Measurements from ENCODE around the gene SSTR4. TPM values are rescaled to one million over a fixed set of nuclear protein-coding genes. Genes with fewer than 3 reads are reported as not detected.
A peak's percentile ranks its signal among the peaks of the same experiment; 100 is the strongest.

The SSTR4 gene
- total and polyA plus RNA-seq, 2 of the 13 experiments (the other 11 are each of a cell fraction or from before 2014, with no cell fraction given): not detected

- BruUV-seq (replicated peaks): no TSS peak
- no peak overlapping the region for H3K4me2 ChIP-seq (ENCODE audit: low read depth, low read length)
- no peaks in the 10 kb centered on the region for H3K4me1 ChIP-seq (ENCODE audit: insufficient read depth, low read length)
- no peaks in the 10 kb centered on the region; a peak in 1 of 5 replicates for H3K27me3 ChIP-seq (ENCODE audit: control insufficient read depth in 1 of 2, insufficient read depth in 2 of 2, low read length in 2 of 2)
- no peak for FAIRE-seq
- intact Hi-C loops (cut with micrococcal nuclease; ENCODE audit: unreplicated experiment) (loop anchor here (10.0 kb wide), 1 partner anchor 385 kb away; no protein-coding TSS in a partner anchor), in situ Hi-C loops (cut with HindIII; ENCODE audit: extremely low pct_ligation_motif_present, low pct_unique_long_range_greater_than_20kb) (no loop called here)
- H3K79me2 ChIP-seq (ENCODE audit: insufficient read depth, low read length): no peaks in the 10 kb centered on the region
- H2AFZ ChIP-seq (ENCODE audit: low read length): no peak overlapping the region
- H4K20me1 ChIP-seq (ENCODE audit: insufficient read depth, low read length): no peaks in the 10 kb centered on the region
- H3K27ac ChIP-seq (ENCODE audit: extremely low read length, insufficient read depth, low read length): no peak overlapping the region
- CTCF ChIA-PET (ENCODE audit: low intra/inter-chr PET ratio, low total read pairs): no interaction called here
- H3K9ac ChIP-seq (ENCODE audit: insufficient read depth, low read depth, low read length): no peak overlapping the region
- WGBS (ENCODE audit: low lambda C conversion rate): 0% methylated on average over 2 of the region's 2 CpGs
- POLR2A ChIA-PET: no interaction called here
- ATAC-seq: no peak
- no peak for TF ChIP-seq ZNF782 (CRISPR knock-in tag; IDR thresholded peaks at IDR 0.05; ENCODE audit: borderline replicate concordance)
- H3K36me3 ChIP-seq (replicated peaks in 1 of 2; ENCODE audit: control insufficient read depth in 1 of 2, insufficient read depth in 2 of 2, low read length in 2 of 2): no peaks in the 10 kb centered on the region
- no peak overlapping the region for H3K4me3 ChIP-seq (replicated peaks in 1 of 3; ENCODE audit: insufficient read depth in 1 of 3, low read depth in 2 of 3, low read length in 3 of 3)
- no peaks in the 10 kb centered on the region for H3K9me3 ChIP-seq (ENCODE audit: low read length)
- no peak for DNase-seq (ENCODE audit: low spot score)
Measured at GRCh38 chr20:23079926-23080325, 44.8 kb downstream of the SSTR4 start.

DNA sequence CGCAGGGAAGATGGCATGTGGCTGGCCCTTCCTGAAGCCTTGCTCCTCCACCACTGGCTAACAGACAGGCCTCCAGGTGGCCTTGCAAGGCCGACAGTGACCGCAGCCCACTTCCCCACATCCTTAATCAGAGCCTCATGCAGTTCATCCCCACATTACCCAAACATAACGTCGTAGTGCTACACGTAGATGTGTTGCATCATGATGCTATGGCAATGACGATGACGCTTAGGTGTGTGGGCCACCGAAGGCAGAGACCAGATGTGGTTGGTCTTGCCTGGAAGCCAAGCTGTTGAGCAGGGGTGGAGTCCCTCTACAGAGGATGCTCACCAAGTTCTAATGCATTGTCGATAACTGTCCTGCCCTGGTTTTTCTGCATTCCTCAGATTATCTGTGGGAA is 45.4 kb downstream of the SSTR4 start:
- WGBS (ENCODE audit: low lambda C conversion rate): 16% methylated on average over 10 of the region's 10 CpGs
- Histone ChIP-seq H4K20me1 (ENCODE audit: insufficient read depth, low read length) (no peaks in the 10 kb centered on the region), H3K4me2 (ENCODE audit: low read depth, low read length) (no peak overlapping the region), H3K9me3 (ENCODE audit: low read length) (no peaks in the 10 kb centered on the region), H3K79me2 (ENCODE audit: insufficient read depth, low read length) (no peaks in the 10 kb centered on the region), H3K9ac (ENCODE audit: insufficient read depth, low read depth, low read length) (no peak overlapping the region), H3K27ac (ENCODE audit: extremely low read length, insufficient read depth, low read length) (no peak overlapping the region), H3K4me1 (ENCODE audit: insufficient read depth, low read length) (no peaks in the 10 kb centered on the region), H3K36me3 (replicated peaks in 1 of 2; ENCODE audit: control insufficient read depth in 1 of 2, insufficient read depth in 2 of 2, low read length in 2 of 2) (no peaks in the 10 kb centered on the region), H3K4me3 (replicated peaks in 1 of 3; ENCODE audit: insufficient read depth in 1 of 3, low read depth in 2 of 3, low read length in 3 of 3) (no peak overlapping the region), H3K27me3 (ENCODE audit: control insufficient read depth in 1 of 2, insufficient read depth in 2 of 2, low read length in 2 of 2) (no peaks in the 10 kb centered on the region; a peak in 1 of 5 replicates), H2AFZ (ENCODE audit: low read length) (no peak overlapping the region)
- intact Hi-C loops (cut with micrococcal nuclease; ENCODE audit: unreplicated experiment) (no loop called here), in situ Hi-C loops (cut with HindIII; ENCODE audit: extremely low pct_ligation_motif_present, low pct_unique_long_range_greater_than_20kb) (no loop called here)
- DNase-seq (ENCODE audit: low spot score): no peak
- ChIA-PET CTCF (ENCODE audit: low intra/inter-chr PET ratio, low total read pairs) (no interaction called here), POLR2A (no interaction called here)
- no peak for FAIRE-seq
- ATAC-seq: no peak
- peak; percentile 61; the same call in 1 of the 2 replicates for TF ChIP-seq CEBPB (IDR thresholded peaks at IDR 0.05; ENCODE audit: borderline replicate concordance, low read depth, low read length)
- TF ChIP-seq KAT7 (CRISPR knock-in tag; IDR thresholded peaks at IDR 0.05; ENCODE audit: borderline replicate concordance): no peak
- no TSS peak for BruUV-seq (replicated peaks)

All from HepG2 (cell line).